Ascending aorta (tissue), 2 donors: ENCODE data around the gene RLBP1. TPM values are rescaled to one million over a fixed set of nuclear protein-coding genes. Genes with fewer than 3 reads are reported as not detected.

ENCODE experiments used
- DNase-seq, 2 donors: peaks; one replicate each; pipeline ENCODE4 v3.0.0-alpha.2; 2019; ENCODE audit warnings: low spot score in 2 of 2
- H3K27ac ChIP-seq, 2 donors: fragments of 200-600 bp; sonication (generic); one replicate each; pipeline ENCODE4 v1.5.1; 2016 to 2017; ENCODE audit warnings: mild to moderate bottlenecking in 1 of 2
- H3K27me3 ChIP-seq: fragments of 200-600 bp; sonication (generic); one replicate; pipeline ENCODE4 v1.5.1; 2017
- H3K36me3 ChIP-seq, 2 donors: fragments of 200-600 bp; sonication (generic); one replicate each; pipeline ENCODE4 v1.5.1; 2016
- H3K4me1 ChIP-seq, 2 donors: fragments of 200-600 bp; sonication (generic); one replicate each; pipeline ENCODE4 v1.5.1; 2016 to 2017; ENCODE audit warnings: mild to moderate bottlenecking in 1 of 2
- H3K4me3 ChIP-seq, 2 donors: fragments of 200-600 bp; sonication (generic); one replicate each; pipeline ENCODE4 v1.5.1; 2016 to 2017; ENCODE audit warnings: mild to moderate bottlenecking in 1 of 2
- H3K9me3 ChIP-seq, 2 donors: fragments of 200-600 bp; sonication (generic); one replicate each; pipeline ENCODE4 v1.5.1; 2016
- intact Hi-C: fragments of 100-400 bp; cut with DNase I; formaldehyde crosslinking; loops from one replicate; pipeline ENCODE4 v1.15.1; 2023
- total RNA-seq: library from RNA; depleted of rRNA; stranded (reverse); fragments of >200 nt; gene quantifications from one replicate; pipeline ENCODE4 v1.1.0, GENCODE V29; 2016
- TF ChIP-seq, protein P1 (sequence below), 3 experiments: fragments of 200-600 bp in 2 of 3; fragments of 450-650 bp in 1 of 3; sonication (generic) in 2 of 3; IDR thresholded peaks; one replicate each; pipeline ENCODE4 v1.5.1; 2016 to 2019; ENCODE audit warnings: antibody characterized with exemption in 3 of 3, mild to moderate bottlenecking in 1 of 3, moderate library complexity in 1 of 3

Gene RLBP1
- total RNA-seq, 1 donor from 2014 or later = not detected

DNA sequence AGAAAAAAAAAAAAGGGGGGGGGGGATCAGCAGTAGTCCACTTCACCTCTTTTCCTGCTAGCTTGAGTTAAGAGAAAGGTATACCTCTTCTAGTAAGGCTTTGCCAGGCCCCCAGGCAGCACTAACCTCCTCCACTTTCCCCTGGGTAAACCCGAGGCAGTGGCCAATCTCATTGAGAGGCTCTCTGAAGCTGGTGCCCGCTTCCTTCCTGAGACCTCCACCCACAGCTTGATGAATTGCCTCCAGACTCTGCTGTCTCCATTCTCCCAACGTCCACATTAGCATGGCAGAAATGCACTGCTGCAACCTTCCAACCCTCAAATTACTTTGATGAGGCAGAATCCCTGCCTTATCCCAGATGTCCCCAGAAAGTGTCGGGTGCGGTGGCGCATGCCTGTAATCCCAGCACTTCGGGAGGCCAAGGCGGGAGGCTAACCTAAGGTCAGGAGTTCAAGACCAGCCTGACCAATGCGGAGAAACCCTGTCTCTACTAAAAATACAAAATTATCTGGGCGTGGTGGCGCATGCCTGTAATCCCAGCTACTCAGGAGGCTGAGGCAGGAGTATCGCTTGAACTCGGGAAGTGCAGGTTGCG lies 15.3 kb downstream of the RLBP1 start:
- Histone ChIP-seq H3K9me3 (no peaks in the 10 kb centered on the region), H3K27me3 (no peaks in the 10 kb centered on the region), H3K27ac (no peak overlapping the region), H3K36me3 (peaks cover under 1 to 3% of the 10 kb centered on the region in 2 donors), H3K4me3 (no peak overlapping the region), H3K4me1 (peaks cover 0 to 3% of the 10 kb centered on the region in 2 donors)
- TF ChIP-seq, protein P1, sequence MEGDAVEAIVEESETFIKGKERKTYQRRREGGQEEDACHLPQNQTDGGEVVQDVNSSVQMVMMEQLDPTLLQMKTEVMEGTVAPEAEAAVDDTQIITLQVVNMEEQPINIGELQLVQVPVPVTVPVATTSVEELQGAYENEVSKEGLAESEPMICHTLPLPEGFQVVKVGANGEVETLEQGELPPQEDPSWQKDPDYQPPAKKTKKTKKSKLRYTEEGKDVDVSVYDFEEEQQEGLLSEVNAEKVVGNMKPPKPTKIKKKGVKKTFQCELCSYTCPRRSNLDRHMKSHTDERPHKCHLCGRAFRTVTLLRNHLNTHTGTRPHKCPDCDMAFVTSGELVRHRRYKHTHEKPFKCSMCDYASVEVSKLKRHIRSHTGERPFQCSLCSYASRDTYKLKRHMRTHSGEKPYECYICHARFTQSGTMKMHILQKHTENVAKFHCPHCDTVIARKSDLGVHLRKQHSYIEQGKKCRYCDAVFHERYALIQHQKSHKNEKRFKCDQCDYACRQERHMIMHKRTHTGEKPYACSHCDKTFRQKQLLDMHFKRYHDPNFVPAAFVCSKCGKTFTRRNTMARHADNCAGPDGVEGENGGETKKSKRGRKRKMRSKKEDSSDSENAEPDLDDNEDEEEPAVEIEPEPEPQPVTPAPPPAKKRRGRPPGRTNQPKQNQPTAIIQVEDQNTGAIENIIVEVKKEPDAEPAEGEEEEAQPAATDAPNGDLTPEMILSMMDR (IDR thresholded peaks at IDR 0.05) = no peak
- intact Hi-C loops = loop anchor here (2.0 kb wide), 3 partner anchors 37 to 225 kb away; partner anchors contain the start of gene FANCI
- DNase-seq = no peak

DNA sequence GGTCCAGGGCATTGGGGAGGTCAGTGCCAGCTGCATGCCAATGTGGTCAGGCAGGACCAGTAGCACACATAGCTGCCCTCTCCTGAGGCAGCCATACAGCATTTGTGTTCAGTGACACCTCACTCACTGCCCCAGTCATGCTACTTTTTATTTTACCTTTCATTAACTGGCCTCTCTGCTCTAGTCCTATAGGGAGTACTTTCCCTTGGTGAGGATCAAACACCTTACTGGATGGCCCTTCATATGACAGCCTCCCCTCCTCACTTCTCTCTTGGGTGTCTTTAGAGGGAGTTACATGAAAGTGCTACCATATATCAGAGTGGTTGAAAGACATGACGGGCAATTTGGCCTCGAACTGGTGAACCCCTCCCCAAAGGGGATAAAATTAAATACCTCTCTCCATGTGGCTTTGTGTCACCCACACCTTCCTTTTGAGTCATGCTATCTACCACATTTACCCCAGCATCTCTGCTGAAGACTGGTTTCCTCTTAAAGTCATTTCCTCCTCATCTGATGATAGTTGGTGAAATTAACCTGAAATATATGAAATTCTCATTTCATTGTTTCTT lies 17.6 kb downstream of the RLBP1 start:
- Histone ChIP-seq H3K27me3 (no peaks in the 10 kb centered on the region), H3K9me3 (no peaks in the 10 kb centered on the region), H3K27ac (no peak overlapping the region), H3K4me3 (no peak overlapping the region), H3K36me3 (peaks cover 17 to 21% of the 10 kb centered on the region in 2 donors), H3K4me1 (peaks cover 0 to 3% of the 10 kb centered on the region in 2 donors)
- intact Hi-C loops = no loop called here
- TF ChIP-seq, protein P1 (IDR thresholded peaks at IDR 0.05) = no peak
- no peak for DNase-seq

DNA sequence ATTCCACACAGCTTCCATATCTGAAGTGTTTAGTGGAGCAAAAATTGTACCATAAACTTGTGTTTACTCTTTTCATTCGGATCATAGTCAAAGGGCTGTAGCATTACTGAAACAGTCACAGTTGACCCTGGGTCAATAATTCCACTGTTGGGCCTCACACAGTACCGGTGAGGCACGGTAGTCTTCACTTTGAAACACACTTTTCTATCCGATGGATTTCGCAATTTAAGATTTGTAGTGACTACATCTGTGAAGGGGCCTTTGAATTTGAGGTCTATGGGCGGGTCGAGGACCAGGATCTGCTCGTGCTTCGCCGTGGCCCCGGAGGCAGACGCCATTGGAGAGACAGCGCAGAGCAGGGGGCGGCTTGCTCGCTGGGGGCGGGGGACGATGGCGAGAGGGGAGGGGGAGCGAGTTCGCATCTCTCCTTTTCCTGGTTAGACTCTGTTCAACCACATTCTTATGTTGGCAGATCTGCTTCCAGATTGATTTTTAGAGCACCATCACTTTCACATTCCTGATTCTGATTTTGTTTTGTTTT lies 19.8 kb downstream of the RLBP1 start:
- H3K27me3 ChIP-seq = no peaks in the 10 kb centered on the region
- DNase-seq = no peak
- peaks cover 21 to 37% of the 10 kb centered on the region in 2 donors for H3K36me3 ChIP-seq
- no peak overlapping the region for H3K27ac ChIP-seq
- TF ChIP-seq, protein P1 (IDR thresholded peaks at IDR 0.05) = no peak
- no peak overlapping the region for H3K4me3 ChIP-seq
- peaks cover 0 to 1% of the 10 kb centered on the region in 2 donors for H3K4me1 ChIP-seq
- intact Hi-C loops = no loop called here
- no peaks in the 10 kb centered on the region for H3K9me3 ChIP-seq

DNA sequence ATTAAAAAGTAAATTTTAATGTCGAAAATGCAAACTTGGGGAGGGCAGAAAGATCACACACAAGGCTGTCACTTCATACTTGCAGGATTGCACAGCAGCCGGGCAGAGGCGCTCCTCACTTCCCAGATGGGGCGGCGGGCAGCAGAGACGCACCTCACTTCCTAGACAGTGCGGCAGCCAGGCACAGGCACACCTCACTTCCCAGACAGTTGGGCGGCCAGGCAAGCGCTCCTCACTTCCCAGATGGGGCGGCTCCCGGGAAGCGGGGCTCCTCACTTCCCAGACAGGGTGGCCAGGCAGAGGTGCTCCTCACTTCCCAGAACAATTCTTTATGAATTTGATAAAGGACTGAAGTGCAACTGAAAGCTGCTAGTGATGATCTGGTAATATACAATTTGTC lies 21.2 kb downstream of the RLBP1 start:
- H3K27me3 ChIP-seq = no peaks in the 10 kb centered on the region
- no peak overlapping the region for H3K4me3 ChIP-seq
- H3K9me3 ChIP-seq = no peaks in the 10 kb centered on the region
- no peak for DNase-seq
- intact Hi-C loops = no loop called here
- H3K4me1 ChIP-seq = peaks cover 0 to 10% of the 10 kb centered on the region in 2 donors
- no peak overlapping the region for H3K27ac ChIP-seq
- peaks cover 23 to 40% of the 10 kb centered on the region in 2 donors for H3K36me3 ChIP-seq
- TF ChIP-seq, protein P1 (IDR thresholded peaks at IDR 0.05) = no peak

DNA sequence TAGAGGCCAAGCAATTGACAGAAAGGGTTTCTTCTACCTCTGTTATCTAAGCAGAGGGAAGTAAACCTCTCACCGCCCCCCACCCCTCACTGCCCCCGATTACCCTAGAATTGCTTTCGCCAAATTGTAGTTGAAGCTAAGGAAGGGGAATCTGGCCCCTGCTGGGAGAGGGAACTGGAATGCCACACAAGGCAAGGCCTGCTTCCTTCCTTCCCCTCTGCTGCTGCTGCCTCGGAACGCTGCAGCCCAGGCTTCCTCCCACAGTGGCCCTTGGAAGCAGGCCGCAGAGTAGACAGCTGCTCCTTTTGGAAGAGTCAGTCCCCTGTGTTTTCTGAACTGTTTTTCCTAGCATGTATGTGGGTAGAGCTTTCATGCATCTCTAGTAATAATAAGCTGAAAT lies 21.6 kb downstream of the RLBP1 start:
- H3K9me3 ChIP-seq = no peaks in the 10 kb centered on the region
- DNase-seq = no peak
- peaks cover 27 to 45% of the 10 kb centered on the region in 2 donors for H3K36me3 ChIP-seq
- H3K4me3 ChIP-seq = no peak overlapping the region
- intact Hi-C loops = loop anchor here (5.0 to 10.0 kb wide), 3 partner anchors 302 to 1115 kb away; partner anchors contain the start of genes AEN and HAPLN3
- TF ChIP-seq, protein P1 (IDR thresholded peaks at IDR 0.05) = no peak
- no peaks in the 10 kb centered on the region for H3K27me3 ChIP-seq
- peaks cover 0 to 15% of the 10 kb centered on the region in 2 donors for H3K4me1 ChIP-seq
- no peak overlapping the region for H3K27ac ChIP-seq
